MM.1S (cell line): Measurements from ENCODE around the gene MTCP1.

Experiments
- DNase-seq: peaks from one replicate; pipeline ENCODE4 v3.0.0-alpha.2; 2015
- H2AFZ ChIP-seq: fragments of 300-600 bp; sonication (generic); 2 replicates; pipeline ENCODE4 v1.6.0; 2016; ENCODE audit warnings: antibody characterized with exemption, low read length
- H3F3A ChIP-seq: fragments of 300-600 bp; sonication (generic); 2 replicates; pipeline ENCODE4 v1.6.1; 2016; ENCODE audit warnings: mild to moderate bottlenecking, antibody characterized with exemption, low read length, moderate library complexity, mixed read lengths; ENCODE audit not compliant: insufficient read depth
- H3K27ac ChIP-seq: fragments of 300-600 bp; sonication (generic); 2 replicates; pipeline ENCODE4 v1.5.1; 2016; ENCODE audit warnings: mild to moderate bottlenecking, low read length
- H3K27me3 ChIP-seq: fragments of 300-600 bp; sonication (generic); replicated peaks from 2 replicates; pipeline ENCODE4 v1.6.0; 2016; ENCODE audit warnings: low read length; ENCODE audit not compliant: insufficient read depth
- H3K36me3 ChIP-seq: fragments of 300-600 bp; sonication (generic); replicated peaks from 2 replicates; pipeline ENCODE4 v1.6.1; 2016; ENCODE audit warnings: mild to moderate bottlenecking, low read length, mixed read lengths; ENCODE audit not compliant: insufficient read depth
- H3K4me1 ChIP-seq: fragments of 300-600 bp; sonication (generic); 2 replicates; pipeline ENCODE4 v1.6.1; 2016; ENCODE audit warnings: low read length, mixed read lengths
- H3K4me2 ChIP-seq: fragments of 300-600 bp; sonication (generic); 2 replicates; pipeline ENCODE4 v1.6.0; 2016; ENCODE audit warnings: low read depth, low read length
- H3K4me3 ChIP-seq: fragments of 300-600 bp; sonication (generic); 2 replicates; pipeline ENCODE4 v1.5.1; 2016; ENCODE audit warnings: low read length, mixed read lengths
- H3K79me2 ChIP-seq: fragments of 300-600 bp; sonication (generic); 2 replicates; pipeline ENCODE4 v1.6.1; 2016; ENCODE audit warnings: mixed run types, low read length, mixed read lengths
- H3K9ac ChIP-seq: fragments of 300-600 bp; sonication (generic); 2 replicates; pipeline ENCODE4 v1.6.1; 2016; ENCODE audit warnings: low read length, mixed read lengths
- H3K9me2 ChIP-seq: fragments of 300-600 bp; sonication (generic); replicated peaks from 2 replicates; pipeline ENCODE4 v1.6.1; 2016; ENCODE audit warnings: mild to moderate bottlenecking, low read length, mixed read lengths; ENCODE audit not compliant: insufficient read depth
- H3K9me3 ChIP-seq: fragments of 300-600 bp; sonication (generic); replicated peaks from 2 replicates; pipeline ENCODE4 v1.6.1; 2016; ENCODE audit warnings: mild to moderate bottlenecking, low read length, mixed read lengths; ENCODE audit not compliant: insufficient read depth
- H4K20me1 ChIP-seq: fragments of 300-600 bp; sonication (generic); 2 replicates; pipeline ENCODE4 v1.6.1; 2016; ENCODE audit warnings: mild to moderate bottlenecking, low read length, moderate library complexity, mixed read lengths; ENCODE audit not compliant: insufficient read depth
- CTCF ChIP-seq: fragments of 300-600 bp; sonication (generic); IDR thresholded peaks from 2 replicates; pipeline ENCODE4 v1.5.1; 2016; ENCODE audit warnings: antibody characterized with exemption, low read length, mixed read lengths
- EZH2 ChIP-seq: fragments of 300-600 bp; sonication (generic); optimal IDR thresholded peaks from 2 replicates; pipeline ENCODE3; 2017; ENCODE audit warnings: low read depth, mild to moderate bottlenecking, antibody characterized with exemption, low read length, mixed read lengths
- EZH2phosphoT487 ChIP-seq: fragments of 300-600 bp; sonication (generic); IDR thresholded peaks from 2 replicates; pipeline ENCODE4 v1.6.1; 2018; ENCODE audit warnings: antibody characterized with exemption, low read length

MTCP1 gene

GRCh38 chrX:155071694-155072280 lies 851 bp upstream of the MTCP1 start:
- Histone ChIP-seq H3K4me3 (peak overlapping the region; percentile 82), H3K27me3 (no peaks in the 10 kb centered on the region), H3K9ac (peak overlapping the region; percentile 74), H3K79me2 (peaks cover 26% of the 10 kb centered on the region), H4K20me1 (no peaks in the 10 kb centered on the region), H3K9me3 (no peaks in the 10 kb centered on the region), H3K4me1 (peaks cover 5% of the 10 kb centered on the region; the same call in 1 of the 2 replicates), H3K9me2 (no peaks in the 10 kb centered on the region), H3K36me3 (no peaks in the 10 kb centered on the region), H2AFZ (peak overlapping the region; percentile 65), H3K4me2 (peak overlapping the region; percentile 59), H3F3A (no peaks in the 10 kb centered on the region; the same call in 1 of the 2 replicates), H3K27ac (peak overlapping the region; percentile 51)
- peak; percentile 10 for DNase-seq
- TF ChIP-seq CTCF (no peak), EZH2 (no peak), EZH2phosphoT487 (no peak)

- Histone ChIP-seq H4K20me1 (no peaks in the 10 kb centered on the region), H3K9me2 (no peaks in the 10 kb centered on the region), H3K4me2 (peak overlapping the region; percentile 61), H3K4me1 (peaks cover 5% of the 10 kb centered on the region; the same call in 1 of the 2 replicates), H3K9me3 (no peaks in the 10 kb centered on the region), H3K27ac (peak overlapping the region; percentile 23; the same call in 1 of the 2 replicates), H3K4me3 (peak overlapping the region; percentile 66), H3K9ac (peak overlapping the region; percentile 62), H3K36me3 (no peaks in the 10 kb centered on the region), H3K79me2 (peaks cover 26% of the 10 kb centered on the region), H3K27me3 (no peaks in the 10 kb centered on the region), H2AFZ (peak overlapping the region; percentile 69), H3F3A (no peaks in the 10 kb centered on the region; the same call in 1 of the 2 replicates)
- no peak for DNase-seq
- TF ChIP-seq EZH2phosphoT487 = no peak
- TF ChIP-seq EZH2 = no peak
- no peak for TF ChIP-seq CTCF
Observed at GRCh38 chrX:155070663-155070974, 317 bp downstream of the MTCP1 start.

- peak overlapping the region; percentile 66 for H3K4me3 ChIP-seq
- no peak overlapping the region for H3K27ac ChIP-seq
- H3K9me2 ChIP-seq = no peaks in the 10 kb centered on the region
- no peaks in the 10 kb centered on the region; the same call in 1 of the 2 replicates for H3F3A ChIP-seq
- H3K9me3 ChIP-seq = no peaks in the 10 kb centered on the region
- peak overlapping the region; percentile 69; the same call in 1 of the 2 replicates for H2AFZ ChIP-seq
- peaks cover 5% of the 10 kb centered on the region; the same call in 1 of the 2 replicates for H3K4me1 ChIP-seq
- H3K4me2 ChIP-seq = peak overlapping the region; percentile 61
- H3K36me3 ChIP-seq = no peaks in the 10 kb centered on the region
- peak overlapping the region; percentile 62 for H3K9ac ChIP-seq
- H3K79me2 ChIP-seq = peaks cover 26% of the 10 kb centered on the region
- no peaks in the 10 kb centered on the region for H3K27me3 ChIP-seq
- no peaks in the 10 kb centered on the region for H4K20me1 ChIP-seq
- TF ChIP-seq CTCF (no peak), EZH2phosphoT487 (no peak), EZH2 (no peak)
- DNase-seq = no peak
Observed at GRCh38 chrX:155070038-155070437, 898 bp downstream of the MTCP1 start.
